Measurements from ENCODE around the gene TPP1. TPM values are rescaled to one million over a fixed set of nuclear protein-coding genes. Genes with fewer than 3 reads are reported as not detected.

Gene TPP1
- total RNA-seq, 1 donor from 2014 or later = 85.3 TPM

GRCh38 chr11:6647836-6648235 lies 28.6 kb upstream of the TPP1 start:
- no peak for DNase-seq (ENCODE audit: low read depth, low spot score)

GRCh38 chr11:6646918-6647679 lies 27.9 kb upstream of the TPP1 start:
- DNase-seq (ENCODE audit: low read depth, low spot score) = no peak

GRCh38 chr11:6646576-6646917 lies 27.3 kb upstream of the TPP1 start:
- DNase-seq (ENCODE audit: low read depth, low spot score) = no peak

- no peak for DNase-seq (ENCODE audit: low read depth, low spot score)
Measured at GRCh38 chr11:6646071-6646470, 26.8 kb upstream of the TPP1 start.

- DNase-seq (ENCODE audit: low read depth, low spot score) = no peak
Measured at GRCh38 chr11:6642957-6643356, 23.7 kb upstream of the TPP1 start.

GRCh38 chr11:6640985-6641701 lies 21.9 kb upstream of the TPP1 start:
- no peak for DNase-seq (ENCODE audit: low read depth, low spot score)

- DNase-seq (ENCODE audit: low read depth, low spot score) = no peak
Measured at GRCh38 chr11:6640036-6640984, 21.1 kb upstream of the TPP1 start.

- no peak for DNase-seq (ENCODE audit: low read depth, low spot score)
Measured at GRCh38 chr11:6638429-6638828, 19.2 kb upstream of the TPP1 start.

- no peak for DNase-seq (ENCODE audit: low read depth, low spot score)
Measured at GRCh38 chr11:6637871-6638270, 18.6 kb upstream of the TPP1 start.

GRCh38 chr11:6636480-6636879 lies 17.3 kb upstream of the TPP1 start:
- DNase-seq (ENCODE audit: low read depth, low spot score) = no peak

- peak; percentile 97 for DNase-seq (ENCODE audit: low read depth, low spot score)
Measured at GRCh38 chr11:6635082-6635932, 16.1 kb upstream of the TPP1 start.

- no peak for DNase-seq (ENCODE audit: low read depth, low spot score)
Measured at GRCh38 chr11:6634534-6634933, 15.3 kb upstream of the TPP1 start.

- DNase-seq (ENCODE audit: low read depth, low spot score) = no peak
Measured at GRCh38 chr11:6633422-6634408, 14.5 kb upstream of the TPP1 start.

- no peak for DNase-seq (ENCODE audit: low read depth, low spot score)
Measured at GRCh38 chr11:6632116-6633073, 13.2 kb upstream of the TPP1 start.

- no peak for DNase-seq (ENCODE audit: low read depth, low spot score)
Measured at GRCh38 chr11:6631361-6631890, 12.2 kb upstream of the TPP1 start.

GRCh38 chr11:6630632-6631291 lies 11.5 kb upstream of the TPP1 start:
- no peak for DNase-seq (ENCODE audit: low read depth, low spot score)

- DNase-seq (ENCODE audit: low read depth, low spot score) = no peak
Measured at GRCh38 chr11:6629892-6630631, 10.8 kb upstream of the TPP1 start.

All from pulmonary artery endothelial cell (primary cell).